Gastrocnemius medialis (tissue), 4 donors: ENCODE measurements around the gene TWF2.

Source experiments
- CTCF ChIP-seq, 5 experiments: fragments of 450-650 bp in 3 of 5; fragments of 200-600 bp in 2 of 5; sonication (generic) in 2 of 5; IDR thresholded peaks in 4 of 5; conservative IDR thresholded peaks in 1 of 5; 1 replicate in 4 of 5; 2 replicates in 1 of 5; pipeline ENCODE4 v1.5.1; 2016 to 2019; ENCODE audit warnings: antibody characterized with exemption in 5 of 5, mild to moderate bottlenecking in 3 of 5, moderate library complexity in 3 of 5
- POLR2A ChIP-seq, 2 donors: fragments of 450-650 bp; IDR thresholded peaks; one replicate each; pipeline ENCODE4 v1.6.1; 2017; ENCODE audit warnings: antibody characterized with exemption in 2 of 2, mild to moderate bottlenecking in 2 of 2, moderate library complexity in 2 of 2

GRCh38 chr3:52218026-52218425, 20.9 kb downstream of the TWF2 start:
- no peak for TF ChIP-seq POLR2A (IDR thresholded peaks at IDR 0.05)
- no peak for TF ChIP-seq CTCF (IDR thresholded peaks at IDR 0.05 in 4 of 5, conservative IDR thresholded peaks at IDR 0.05 in 1 of 5)
